Body of pancreas (tissue), 4 donors: Measurements from ENCODE around the gene ZNF189. TPM values are rescaled to one million over a fixed set of nuclear protein-coding genes. Genes with fewer than 3 reads are reported as not detected.

ENCODE experiments used
- ATAC-seq: fragments of 150-250 bp; one replicate; pipeline ENCODE4 v1.9.1; 2016
- DNase-seq, 4 donors: peaks; one replicate each; pipeline ENCODE4 v3.0.0-alpha.2; 2019
- H3K27ac ChIP-seq, 4 donors: fragments of 200-600 bp; sonication (generic); 1 replicate in 3 of 4; 2 replicates in 1 of 4; pipeline versions ENCODE4 v1.5.1 to v1.6.1; 2016 to 2019; ENCODE audit warnings: mild to moderate bottlenecking in 1 of 4, mixed read lengths in 1 of 4, moderate library complexity in 1 of 4
- H3K27me3 ChIP-seq, 2 donors: fragments of 200-600 bp; sonication (generic); one replicate each; pipeline ENCODE4 v1.6.0; 2016; ENCODE audit warnings: mild to moderate bottlenecking in 1 of 2
- H3K36me3 ChIP-seq, 2 donors: fragments of 200-600 bp; sonication (generic); replicated peaks in 1 of 2; 2 replicates each; pipeline ENCODE4 v1.5.1; 2016; ENCODE audit warnings: low read depth in 2 of 2; ENCODE audit not compliant: insufficient read depth in 1 of 2
- H3K4me1 ChIP-seq: fragments of 200-600 bp; sonication (generic); one replicate; pipeline ENCODE4 v1.6.0; 2016
- H3K4me3 ChIP-seq, 2 donors: fragments of 200-600 bp; sonication (generic); 1 replicate in 1 of 2; 2 replicates in 1 of 2; pipeline ENCODE4 v1.5.1; 2016 to 2019
- H3K9me3 ChIP-seq, 3 donors: fragments of 200-600 bp; sonication (generic); 1 replicate in 2 of 3; 2 replicates in 1 of 3; pipeline ENCODE4 v1.5.1; 2016
- POLR2A ChIP-seq, 3 donors: fragments of 450-650 bp; IDR thresholded peaks; one replicate each; pipeline ENCODE4 v1.6.1; 2016; ENCODE audit warnings: antibody characterized with exemption in 3 of 3, mild to moderate bottlenecking in 2 of 3
- WGBS, 2 donors: methylation state at CpG; one replicate each; pipeline ENCODE4 v1.1.5; 2017; 5-methylcytosine and 5-hydroxymethylcytosine counted together
- intact Hi-C: fragments of 100-400 bp; cut with DNase I; formaldehyde crosslinking; loops from one replicate; pipeline ENCODE4 v1.15.1; 2023
- total RNA-seq, 2 donors: library from RNA; depleted of rRNA; stranded (reverse); fragments of >200 nt; gene quantifications; one replicate each; pipeline ENCODE4 v1.1.0, GENCODE V29; 2016
- TF ChIP-seq, protein P1 (sequence below), 7 experiments: fragments of 450-650 bp in 4 of 7; fragments of 200-600 bp in 3 of 7; sonication (generic) in 3 of 7; IDR thresholded peaks; one replicate each; pipeline ENCODE4 v1.5.1; 2016 to 2019; ENCODE audit warnings: antibody characterized with exemption in 7 of 7

Gene ZNF189
- total RNA-seq, 2 donors from 2014 or later, result 25.1 to 25.2 TPM

DNA sequence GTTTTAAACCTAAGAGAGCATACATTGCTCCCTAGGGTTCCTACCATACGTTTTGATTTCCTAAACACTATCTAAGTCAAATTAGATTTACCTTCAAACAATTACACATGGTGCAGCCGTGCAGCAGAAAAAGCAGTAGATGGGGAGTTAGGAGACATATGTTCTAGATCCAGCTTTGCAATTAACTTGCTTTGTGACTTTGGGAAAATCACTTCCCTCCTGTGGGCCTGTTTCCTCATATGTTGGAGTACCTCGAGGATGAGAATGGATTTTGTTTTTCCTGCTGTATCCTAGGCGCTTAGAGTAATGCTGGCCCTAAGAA is 944 bp upstream of the ZNF189 start:
- TF ChIP-seq, protein P1, sequence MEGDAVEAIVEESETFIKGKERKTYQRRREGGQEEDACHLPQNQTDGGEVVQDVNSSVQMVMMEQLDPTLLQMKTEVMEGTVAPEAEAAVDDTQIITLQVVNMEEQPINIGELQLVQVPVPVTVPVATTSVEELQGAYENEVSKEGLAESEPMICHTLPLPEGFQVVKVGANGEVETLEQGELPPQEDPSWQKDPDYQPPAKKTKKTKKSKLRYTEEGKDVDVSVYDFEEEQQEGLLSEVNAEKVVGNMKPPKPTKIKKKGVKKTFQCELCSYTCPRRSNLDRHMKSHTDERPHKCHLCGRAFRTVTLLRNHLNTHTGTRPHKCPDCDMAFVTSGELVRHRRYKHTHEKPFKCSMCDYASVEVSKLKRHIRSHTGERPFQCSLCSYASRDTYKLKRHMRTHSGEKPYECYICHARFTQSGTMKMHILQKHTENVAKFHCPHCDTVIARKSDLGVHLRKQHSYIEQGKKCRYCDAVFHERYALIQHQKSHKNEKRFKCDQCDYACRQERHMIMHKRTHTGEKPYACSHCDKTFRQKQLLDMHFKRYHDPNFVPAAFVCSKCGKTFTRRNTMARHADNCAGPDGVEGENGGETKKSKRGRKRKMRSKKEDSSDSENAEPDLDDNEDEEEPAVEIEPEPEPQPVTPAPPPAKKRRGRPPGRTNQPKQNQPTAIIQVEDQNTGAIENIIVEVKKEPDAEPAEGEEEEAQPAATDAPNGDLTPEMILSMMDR (IDR thresholded peaks at IDR 0.05), result no peak
- TF ChIP-seq POLR2A (IDR thresholded peaks at IDR 0.05), result no peak
- intact Hi-C loops, result no loop called here
- no peak for DNase-seq

DNA sequence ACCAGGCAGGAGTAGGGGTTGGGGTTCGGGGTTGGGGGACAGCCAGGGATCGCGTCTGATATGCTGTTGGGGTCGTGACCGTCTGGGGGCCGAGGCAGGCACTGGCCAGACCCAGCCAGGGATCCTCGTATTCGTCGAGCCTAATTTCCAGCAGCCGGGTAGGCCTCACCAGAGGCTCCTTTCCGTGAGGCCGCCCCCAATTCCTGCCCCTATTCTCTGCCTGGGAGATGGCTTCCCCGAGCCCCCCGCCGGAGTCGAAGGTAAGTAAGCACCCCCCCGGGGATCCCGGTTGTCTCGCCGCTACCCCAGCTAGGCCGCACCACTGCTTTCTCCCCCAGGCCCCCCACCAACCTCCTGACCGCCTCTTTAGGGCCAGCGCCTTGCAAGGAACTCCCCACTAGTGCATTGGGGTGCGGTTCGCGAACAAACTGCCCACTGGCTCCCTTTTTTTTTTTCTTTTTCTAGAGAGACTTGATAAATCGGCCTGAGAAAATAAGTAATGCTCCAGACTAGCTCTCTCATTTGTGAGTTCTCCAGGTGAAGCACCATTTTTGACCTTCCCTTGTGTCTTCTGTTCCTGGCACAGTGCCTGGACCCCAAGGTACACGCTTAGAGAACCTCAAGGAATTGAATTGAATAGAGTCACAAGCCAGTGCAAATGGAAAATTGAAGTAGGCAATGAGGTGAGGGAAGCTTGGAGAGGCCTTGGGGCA is 435 bp downstream of the ZNF189 start:
- Histone ChIP-seq H3K9me3 (peaks cover 0 to 6% (median 0%) of the 10 kb centered on the region in 3 donors), H3K4me3 (peak overlapping the region; percentile 57 to 89), H3K27ac (peak overlapping the region; percentile 81 to 90 (median 88)), H3K27me3 (no peaks in the 10 kb centered on the region), H3K36me3 (peaks cover 11 to 25% of the 10 kb centered on the region in 2 donors), H3K4me1 (peaks cover 73% of the 10 kb centered on the region)
- ATAC-seq (no peak), DNase-seq (peak; percentile 13 to 34 (median 24))
- WGBS, 2 donors, result 0 to 1% methylated on average over 10 to 28 of the region's 28 CpGs
- intact Hi-C loops, result no loop called here
- TF ChIP-seq POLR2A (IDR thresholded peaks at IDR 0.05), result no peak
- TF ChIP-seq, protein P1 (IDR thresholded peaks at IDR 0.05), result no peak

More for the DNA sequence above, 944 bp upstream of the ZNF189 start:
- peak overlapping the region; percentile 54 to 90 (median 86) for H3K27ac ChIP-seq
- H3K36me3 ChIP-seq, result peaks cover 5 to 14% of the 10 kb centered on the region in 2 donors
- peak overlapping the region; percentile 65 to 89 for H3K4me3 ChIP-seq
- peaks cover 66% of the 10 kb centered on the region for H3K4me1 ChIP-seq
- H3K9me3 ChIP-seq, result no peaks in the 10 kb centered on the region
- no peaks in the 10 kb centered on the region for H3K27me3 ChIP-seq
- 2 to 12% methylated on average over 4 of the region's 4 CpGs for WGBS, 2 donors
- ATAC-seq, result no peak

DNA sequence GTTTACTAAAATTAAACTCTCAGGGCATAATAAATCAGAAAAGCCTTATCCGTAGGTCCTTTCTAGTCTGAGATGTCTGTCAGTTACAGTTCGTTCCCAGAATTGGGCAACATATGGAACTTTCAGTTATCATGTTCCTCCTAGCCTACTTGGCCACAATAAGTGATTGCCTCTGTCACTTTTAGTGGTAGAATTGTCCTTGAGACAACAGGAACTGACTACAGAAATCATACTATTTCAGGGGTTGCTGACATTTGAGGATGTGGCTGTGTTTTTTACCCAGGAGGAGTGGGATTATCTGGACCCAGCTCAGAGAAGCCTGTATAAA is 956 bp downstream of the ZNF189 start:
- intact Hi-C loops, result no loop called here
- 0% methylated on average over 2 of the region's 2 CpGs for WGBS, 2 donors
- no peak for ATAC-seq

DNA sequence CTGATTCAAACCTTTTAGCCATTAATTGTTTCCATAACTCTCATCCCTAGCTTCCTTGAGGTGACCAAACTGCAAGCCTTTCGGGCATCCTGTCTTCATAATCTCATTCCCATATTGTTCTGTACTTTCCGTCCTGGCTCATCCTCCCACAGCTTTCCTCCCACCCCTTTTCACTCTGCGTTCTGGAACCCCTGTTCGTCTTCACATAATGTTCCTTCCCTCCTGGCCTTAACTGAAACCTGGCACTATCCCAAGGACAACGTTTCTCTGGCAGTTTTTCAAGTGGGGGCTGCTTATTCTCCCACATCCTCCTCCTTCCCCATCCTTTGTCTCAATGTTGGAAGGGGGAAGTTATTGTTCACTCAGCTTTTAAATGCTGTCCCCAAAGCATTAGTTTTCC is 1.5 kb downstream of the ZNF189 start:
- Histone ChIP-seq H3K27ac (peak overlapping the region in 2 of 4 donors; percentile 81 to 90), H3K4me1 (peaks cover 65% of the 10 kb centered on the region), H3K4me3 (peak overlapping the region in 1 of 2 donors; percentile 57), H3K36me3 (peaks cover 19 to 32% of the 10 kb centered on the region in 2 donors), H3K9me3 (peaks cover 0 to 12% (median 0%) of the 10 kb centered on the region in 3 donors), H3K27me3 (no peaks in the 10 kb centered on the region)
- ATAC-seq (no peak), DNase-seq (peak; percentile 41 to 62 (median 44))
- WGBS, 2 donors, result 21 to 22% methylated on average over 5 of the region's 5 CpGs
- TF ChIP-seq POLR2A (IDR thresholded peaks at IDR 0.05), result peak in 2 of 3 donors; percentile 22 to 57
- TF ChIP-seq, protein P1 (IDR thresholded peaks at IDR 0.05), result no peak
- intact Hi-C loops, result no loop called here

More for the DNA sequence above, 956 bp downstream of the ZNF189 start:
- no peak for DNase-seq
- no peak for TF ChIP-seq POLR2A (IDR thresholded peaks at IDR 0.05)
- TF ChIP-seq, protein P1 (IDR thresholded peaks at IDR 0.05), result no peak
- peaks cover 14 to 28% of the 10 kb centered on the region in 2 donors for H3K36me3 ChIP-seq
- peak overlapping the region; percentile 16 to 90 (median 86) for H3K27ac ChIP-seq
- H3K4me1 ChIP-seq, result peaks cover 70% of the 10 kb centered on the region
- no peaks in the 10 kb centered on the region for H3K27me3 ChIP-seq
- H3K4me3 ChIP-seq, result peak overlapping the region; percentile 57 to 89
- peaks cover 0 to 7% (median 0%) of the 10 kb centered on the region in 3 donors for H3K9me3 ChIP-seq
